Spleen (tissue), 7 donors: ENCODE measurements around the gene IL1RN.

Experiments
- POLR2A ChIP-seq, 3 donors: fragments of 450-650 bp; IDR thresholded peaks; one replicate each; pipeline ENCODE4 v1.5.1; 2017; ENCODE audit warnings: antibody characterized with exemption in 3 of 3, mild to moderate bottlenecking in 1 of 3
- POLR2AphosphoS5 ChIP-seq, 3 donors: sonication (generic); formaldehyde crosslinking; IDR thresholded peaks; one replicate each; pipeline ENCODE4 v1.5.1; 2017; ENCODE audit warnings: antibody characterized with exemption in 3 of 3
- TF ChIP-seq, protein P1 (sequence below), 11 experiments: fragments of 200-600 bp in 7 of 11; fragments of 450-650 bp in 4 of 11; sonication (generic) in 4 of 11; IDR thresholded peaks in 8 of 11; conservative IDR thresholded peaks in 3 of 11; 1 replicate in 7 of 11; 2 replicates in 4 of 11; pipeline versions ENCODE4 v1.4.0 to v1.8.0; 2016 to 2021; ENCODE audit warnings: antibody characterized with exemption in 11 of 11, inconsistent platforms in 4 of 11, mild to moderate bottlenecking in 1 of 11
- donor health status: DM: no; HTN: no; CAD: no; lungs with moderate emphysema.
- donor health status: DM: no; HTN: no; CAD: no.
- donor health status: DM: no; HTN: no; CAD: no.

DNA sequence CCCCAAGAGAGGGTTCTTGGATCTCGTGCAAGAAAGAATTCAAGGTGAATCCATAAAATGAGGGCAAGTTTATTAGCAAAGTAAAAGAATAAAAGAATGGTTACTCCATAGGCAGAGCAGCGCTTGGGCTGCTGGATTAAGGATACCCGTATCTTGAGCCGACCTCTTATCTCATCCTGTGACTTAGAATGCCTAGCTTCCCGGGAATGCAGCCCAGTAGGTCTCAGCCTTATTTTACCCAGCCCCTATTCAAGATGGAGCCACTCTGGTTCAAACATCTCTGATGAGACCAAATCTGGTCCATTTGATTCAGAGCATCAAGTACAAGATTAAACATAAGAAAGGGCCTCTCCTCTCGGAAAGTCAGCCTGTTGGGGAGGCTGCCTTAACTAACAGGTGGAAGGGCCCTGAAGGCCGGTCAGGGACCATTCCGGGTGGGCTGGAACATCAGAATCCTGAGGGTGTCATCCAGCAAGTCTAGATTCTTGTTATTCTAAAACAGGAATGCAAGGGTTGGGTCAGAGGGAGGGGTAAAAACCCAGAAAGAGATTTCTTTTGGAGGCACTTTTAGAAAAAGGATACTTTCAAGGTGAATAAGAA is 52.1 kb downstream of the IL1RN start:
- no peak for TF ChIP-seq POLR2A (IDR thresholded peaks at IDR 0.05)
- TF ChIP-seq, protein P1, sequence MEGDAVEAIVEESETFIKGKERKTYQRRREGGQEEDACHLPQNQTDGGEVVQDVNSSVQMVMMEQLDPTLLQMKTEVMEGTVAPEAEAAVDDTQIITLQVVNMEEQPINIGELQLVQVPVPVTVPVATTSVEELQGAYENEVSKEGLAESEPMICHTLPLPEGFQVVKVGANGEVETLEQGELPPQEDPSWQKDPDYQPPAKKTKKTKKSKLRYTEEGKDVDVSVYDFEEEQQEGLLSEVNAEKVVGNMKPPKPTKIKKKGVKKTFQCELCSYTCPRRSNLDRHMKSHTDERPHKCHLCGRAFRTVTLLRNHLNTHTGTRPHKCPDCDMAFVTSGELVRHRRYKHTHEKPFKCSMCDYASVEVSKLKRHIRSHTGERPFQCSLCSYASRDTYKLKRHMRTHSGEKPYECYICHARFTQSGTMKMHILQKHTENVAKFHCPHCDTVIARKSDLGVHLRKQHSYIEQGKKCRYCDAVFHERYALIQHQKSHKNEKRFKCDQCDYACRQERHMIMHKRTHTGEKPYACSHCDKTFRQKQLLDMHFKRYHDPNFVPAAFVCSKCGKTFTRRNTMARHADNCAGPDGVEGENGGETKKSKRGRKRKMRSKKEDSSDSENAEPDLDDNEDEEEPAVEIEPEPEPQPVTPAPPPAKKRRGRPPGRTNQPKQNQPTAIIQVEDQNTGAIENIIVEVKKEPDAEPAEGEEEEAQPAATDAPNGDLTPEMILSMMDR (IDR thresholded peaks at IDR 0.05 in 8 of 11, conservative IDR thresholded peaks at IDR 0.05 in 3 of 11): no peak
- TF ChIP-seq POLR2AphosphoS5 (IDR thresholded peaks at IDR 0.05): no peak
